HepG2 (cell line): ENCODE measurements around the gene PTPRM. TPM values are rescaled to one million over a fixed set of nuclear protein-coding genes. Genes with fewer than 3 reads are reported as not detected.

Source experiments
- ATAC-seq: fragments of 200-7000 bp; cut with Tn5 transposase; 3 replicates; pipeline ENCODE4 v1.9.1; 2020; ENCODE audit warnings: mild to moderate bottlenecking, moderate library complexity
- BruUV-seq: library from RNA; stranded (reverse); fragments of 400-500 nt; replicated peaks from 2 replicates; lab custom pipeline; 2021; lab: Mats Ljungman, UMichigan
- CTCF ChIA-PET: fragments of 300-600 bp; formaldehyde crosslinking; extraction: SDS; loops from one replicate; lab custom pipeline; 2021; ENCODE audit warnings: low total read pairs, inconsistent platforms, low intra/inter-chr PET ratio; lab: Yijun Ruan, JAX
- POLR2A ChIA-PET: fragments of 350-600 bp; sonication (Branson Sonifier 250); formaldehyde crosslinking; loops from one replicate; lab custom pipeline; 2020; ENCODE audit warnings: antibody characterized with exemption, inconsistent platforms; lab: Yijun Ruan, JAX
- DNase-seq: peaks from one replicate; pipeline ENCODE4 v3.0.0-alpha.2; 2015; ENCODE audit warnings: low spot score
- FAIRE-seq: peaks from 3 replicates; lab custom pipeline; 2011; peaks lifted over from hg19 to GRCh38; lab: Jason Lieb, UNC
- H2AFZ ChIP-seq: one replicate; pipeline ENCODE4 v1.6.1; 2011; ENCODE audit warnings: low read length, inconsistent platforms
- H3K27ac ChIP-seq: fragments of 300-600 bp; 3 replicates; pipeline ENCODE4 v1.8.0; 2011; ENCODE audit warnings: mixed run types, mild to moderate bottlenecking, mixed read lengths, low read length, inconsistent platforms; ENCODE audit not compliant: insufficient read depth; ENCODE audit errors: extremely low read length
- H3K27me3 ChIP-seq, 2 experiments: fragments of 200-600 bp in 1 of 2; 2 replicates in 1 of 2; 3 replicates in 1 of 2; pipeline versions ENCODE4 v1.6.0 to v1.8.0; 2011; ENCODE audit warnings: low read length in 2 of 2, mild to moderate bottlenecking in 2 of 2, moderate library complexity in 2 of 2, inconsistent platforms in 1 of 2; ENCODE audit not compliant: insufficient read depth in 2 of 2, control insufficient read depth in 1 of 2
- H3K36me3 ChIP-seq, 2 experiments: fragments of 200-600 bp in 1 of 2; replicated peaks in 1 of 2; 2 replicates in 1 of 2; 3 replicates in 1 of 2; pipeline versions ENCODE4 v1.5.1 to v1.8.0; 2011; ENCODE audit warnings: low read length in 2 of 2, inconsistent platforms in 1 of 2; ENCODE audit not compliant: insufficient read depth in 2 of 2, control insufficient read depth in 1 of 2
- H3K4me1 ChIP-seq: 2 replicates; pipeline ENCODE4 v1.5.1; 2012; ENCODE audit warnings: low read length, inconsistent platforms; ENCODE audit not compliant: insufficient read depth
- H3K4me2 ChIP-seq: 2 replicates; pipeline ENCODE4 v1.6.0; 2011; ENCODE audit warnings: low read depth, low read length, inconsistent platforms
- H3K4me3 ChIP-seq, 3 experiments: fragments of 200-600 bp in 1 of 3; sonication (generic), shearing (Covaris generic) in 1 of 3; replicated peaks in 1 of 3; 2 replicates each; pipeline ENCODE4 v1.5.1; 2011 to 2016; ENCODE audit warnings: low read length in 3 of 3, inconsistent platforms in 2 of 3, low read depth in 2 of 3, mild to moderate bottlenecking in 2 of 3, control low read depth in 1 of 3, mixed read lengths in 1 of 3; ENCODE audit not compliant: insufficient read depth in 1 of 3
- H3K79me2 ChIP-seq: one replicate; pipeline ENCODE4 v1.6.1; 2011; ENCODE audit warnings: low read length, inconsistent platforms; ENCODE audit not compliant: insufficient read depth
- H3K9ac ChIP-seq: 2 replicates; pipeline ENCODE4 v1.6.0; 2011; ENCODE audit warnings: mild to moderate bottlenecking, low read depth, low read length, inconsistent platforms; ENCODE audit not compliant: insufficient read depth
- H3K9me3 ChIP-seq: 2 replicates; pipeline ENCODE4 v1.5.1; 2012; ENCODE audit warnings: mild to moderate bottlenecking, low read length
- H4K20me1 ChIP-seq: 2 replicates; pipeline ENCODE4 v1.6.0; 2011; ENCODE audit warnings: inconsistent platforms, mild to moderate bottlenecking, low read length, moderate library complexity; ENCODE audit not compliant: insufficient read depth
- ATF1 ChIP-seq: IDR thresholded peaks from 2 replicates; pipeline ENCODE4 v1.6.1; 2016; ENCODE audit warnings: mild to moderate bottlenecking, control low read depth
- CEBPB ChIP-seq: IDR thresholded peaks from 2 replicates; pipeline ENCODE4 v1.6.1; 2011; ENCODE audit warnings: low read depth, low read length, improper control_type of control experiment, borderline replicate concordance
- MIER3 ChIP-seq: IDR thresholded peaks from 2 replicates; pipeline ENCODE4 v1.6.1; 2016; ENCODE audit warnings: missing compliant biosample characterization, borderline replicate concordance
- RBM39 ChIP-seq: fragments of 200-400 bp; formaldehyde crosslinking; IDR thresholded peaks from one replicate; pipeline ENCODE4 v1.6.1; 2018; ENCODE audit warnings: antibody characterized with exemption, mild to moderate bottlenecking, low read depth, low read length; ENCODE audit not compliant: poor library complexity, severe bottlenecking
- TBL1XR1 ChIP-seq: fragments of 150-350 bp; IDR thresholded peaks from 2 replicates; pipeline ENCODE4 v1.6.1; 2014; ENCODE audit warnings: borderline replicate concordance, low read length; ENCODE audit not compliant: partially characterized antibody
- ZMAT3 ChIP-seq: sonication (generic); formaldehyde crosslinking; conservative IDR thresholded peaks from 2 replicates; pipeline ENCODE4 v1.7.0; 2021; ENCODE audit warnings: missing genetic modification reagents
- ZNF263 ChIP-seq: sonication (generic); formaldehyde crosslinking; IDR thresholded peaks from 2 replicates; pipeline ENCODE4 v1.4.0; 2020; ENCODE audit warnings: missing genetic modification reagents
- ZNF30 ChIP-seq: sonication (generic); formaldehyde crosslinking; IDR thresholded peaks from 2 replicates; pipeline ENCODE4 v1.5.0; 2020; ENCODE audit warnings: mild to moderate bottlenecking, missing genetic modification reagents
- ZSCAN22 ChIP-seq: sonication (generic); formaldehyde crosslinking; IDR thresholded peaks from 2 replicates; pipeline ENCODE4 v1.4.0; 2020; ENCODE audit warnings: mild to moderate bottlenecking, missing genetic modification reagents
- WGBS: methylation state at CpG from one replicate; pipeline ENCODE4 v1.1.6; 2017; ENCODE audit warnings: low lambda C conversion rate; 5-methylcytosine and 5-hydroxymethylcytosine counted together
- in situ Hi-C: cut with HindIII; loops from 2 replicates; pipeline ENCODE4 v1.10.0; 2017; ENCODE audit warnings: low pct_unique_long_range_greater_than_20kb; ENCODE audit not compliant: extremely low pct_ligation_motif_present
- intact Hi-C: fragments of 100-400 bp; cut with micrococcal nuclease; formaldehyde crosslinking; loops from one replicate; pipeline ENCODE4 v1.10.0; 2022; ENCODE audit not compliant: unreplicated experiment
- polyA plus RNA-seq, 8 experiments: library from polyadenylated mRNA; depleted of rRNA in 3 of 8; stranded (reverse) in 7 of 8; unstranded in 1 of 8; fragments of >200 nt; fragmentation: Illumina TruSeq in 4 of 8; extraction: Trizol in 4 of 8; gene quantifications; 2 replicates each; pipeline versions ENCODE4 v1.2.1 to v1.2.3, GENCODE V29; 2011 to 2016; ENCODE audit warnings: low read depth in 4 of 8, missing spikeins in 1 of 8, mixed read lengths in 1 of 8; ENCODE audit not compliant: insufficient read depth in 1 of 8
- total RNA-seq, 5 experiments: library from RNA; depleted of rRNA; stranded (reverse); fragments of >200 nt; fragmentation: Illumina TruSeq; extraction: Trizol; gene quantifications; 2 replicates each; pipeline ENCODE4 v1.2.3, GENCODE V29; 2016; ENCODE audit warnings: low read depth in 1 of 5
- TF ChIP-seq, protein P1 (sequence below): sonication (generic); formaldehyde crosslinking; IDR thresholded peaks from 2 replicates; pipeline ENCODE4 v1.4.0; 2020; ENCODE audit warnings: missing genetic modification reagents

Gene PTPRM
- total and polyA plus RNA-seq, 2 of the 13 experiments (the other 11 are each of a cell fraction or from before 2014, with no cell fraction given): 12.6 to 108 TPM

DNA sequence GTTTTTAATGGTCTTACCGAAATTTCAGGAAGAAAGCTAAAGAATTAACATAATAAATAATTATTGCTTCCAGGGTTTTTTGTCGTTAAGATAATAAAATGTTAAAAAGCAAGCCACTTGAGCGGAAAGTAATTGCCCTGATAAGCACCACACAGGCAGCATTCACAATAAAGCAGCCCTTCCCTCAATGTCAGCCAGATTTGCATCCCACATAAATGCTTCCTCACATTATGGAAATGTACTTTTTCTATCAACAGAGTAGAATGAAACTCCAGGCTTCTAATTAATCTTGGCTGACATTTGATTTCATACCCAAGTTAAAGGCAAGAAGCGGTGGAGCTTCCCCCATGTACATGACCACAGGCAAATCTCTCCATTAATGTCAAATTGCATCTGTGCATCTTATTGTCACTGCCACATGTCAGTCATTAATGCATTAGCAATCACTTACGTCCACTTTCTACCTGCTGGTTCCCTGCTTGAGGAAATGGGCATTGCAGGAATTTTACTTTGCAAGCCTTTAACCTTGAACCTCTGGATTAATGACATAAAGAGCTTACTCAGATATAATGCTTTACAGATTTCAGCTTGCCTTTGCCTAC, 26.2 kb downstream of the PTPRM start (continued):
- no peak for TF ChIP-seq ZMAT3
- no peak for TF ChIP-seq TBL1XR1
- TF ChIP-seq ZNF30 (CRISPR knock-in tag): no peak

DNA sequence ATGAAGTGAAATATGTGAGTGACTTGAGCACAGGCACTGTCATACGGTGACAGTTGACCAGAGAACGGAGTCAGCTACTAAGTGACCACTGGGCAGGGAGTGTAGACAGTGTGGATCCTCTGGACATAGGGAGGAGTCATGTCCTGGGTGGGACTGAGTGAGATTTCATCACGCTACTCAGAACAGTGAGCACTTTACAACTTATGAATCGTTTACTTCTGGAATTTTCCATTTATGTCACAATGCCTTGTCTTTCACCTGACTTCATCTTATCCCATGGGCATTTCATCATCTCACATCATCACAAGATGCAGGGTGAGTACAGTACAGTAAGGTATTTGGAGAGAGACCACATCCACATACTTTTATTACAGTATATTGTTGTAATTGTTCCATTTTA, 29.0 kb downstream of the PTPRM start:
- H3K4me1 ChIP-seq: 0 out of 2 replicates have a peak, but pooled peaks cover 23% of the 10 kb centered on the region
- 83% methylated on average over 4 of the region's 4 CpGs for WGBS
- H3K4me3 ChIP-seq: no peak overlapping the region
- CTCF ChIA-PET: no interaction called here
- H3K36me3 ChIP-seq: no peaks in the 10 kb centered on the region
- intact Hi-C loops: no loop called here
- TF ChIP-seq ZNF263 (CRISPR knock-in tag): no peak
- no peak for TF ChIP-seq ATF1
- 0 out of 2 replicates have a peak, but pooled peaks have one; percentile 29 for TF ChIP-seq CEBPB
- TF ChIP-seq RBM39: no peak
- no peak for TF ChIP-seq MIER3
- TF ChIP-seq, protein P1, sequence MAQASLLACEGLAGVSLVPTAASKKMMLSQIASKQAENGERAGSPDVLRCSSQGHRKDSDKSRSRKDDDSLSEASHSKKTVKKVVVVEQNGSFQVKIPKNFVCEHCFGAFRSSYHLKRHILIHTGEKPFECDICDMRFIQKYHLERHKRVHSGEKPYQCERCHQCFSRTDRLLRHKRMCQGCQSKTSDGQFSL (CRISPR knock-in tag): no peak
- TF ChIP-seq ZSCAN22 (CRISPR knock-in tag): no peak
- no peaks in the 10 kb centered on the region for H4K20me1 ChIP-seq
- no peak overlapping the region for H3K27ac ChIP-seq
- H3K79me2 ChIP-seq: peaks cover 14% of the 10 kb centered on the region
- H3K4me2 ChIP-seq: no peak overlapping the region
- DNase-seq (no peak), ATAC-seq (no peak), FAIRE-seq (no peak)
- H2AFZ ChIP-seq: no peak overlapping the region
- no peaks in the 10 kb centered on the region for H3K9me3 ChIP-seq
- H3K27me3 ChIP-seq: no peaks in the 10 kb centered on the region
- POLR2A ChIA-PET: no interaction called here
- in situ Hi-C loops: no loop called here
- H3K9ac ChIP-seq: no peak overlapping the region
- no TSS peak for BruUV-seq
